Left colon (tissue), 2 donors: Measurements from ENCODE around the gene PRLR. TPM values are rescaled to one million over a fixed set of nuclear protein-coding genes. Genes with fewer than 3 reads are reported as not detected.
A peak's percentile ranks its signal among the peaks of the same experiment; 100 is the strongest.
"Not testable (repeated sequence)": the region's sequence is repeated elsewhere in the genome, so short reads cannot be mapped to it uniquely, and the experiment has no call there.

Experiments used
- ATAC-seq: fragments of 200-7000 bp; cut with Tn5 transposase; one replicate; pipeline ENCODE4 v1.9.1; 2020; ENCODE audit warnings: mild to moderate bottlenecking, moderate library complexity
- DNase-seq, 2 donors: peaks; one replicate each; pipeline ENCODE4 v3.0.0-alpha.2; 2020
- intact Hi-C, 2 donors: fragments of 100-400 bp; cut with DNase I in 1 of 2; cut with micrococcal nuclease in 1 of 2; formaldehyde crosslinking; loops; one replicate each; pipeline versions ENCODE4 v1.11.2 to v1.14.0; 2022; cut with DNase I, micrococcal nuclease
- total RNA-seq, 2 donors: library from RNA; stranded (reverse); fragmentation: NEBNext Ultra II Directional; extraction: Animal tissue kit (Norgen Biotek cat#: 25700); gene quantifications; one replicate each; pipeline ENCODE4 v1.2.1, GENCODE V29; 2021
- donor health status: DM: no; HTN: no; CAD: no.
- donor health status: DM: yes; HTN: yes; CAD: no.

PRLR gene
- total RNA-seq, 2 donors from 2014 or later = 28.6 to 41.9 TPM

DNA sequence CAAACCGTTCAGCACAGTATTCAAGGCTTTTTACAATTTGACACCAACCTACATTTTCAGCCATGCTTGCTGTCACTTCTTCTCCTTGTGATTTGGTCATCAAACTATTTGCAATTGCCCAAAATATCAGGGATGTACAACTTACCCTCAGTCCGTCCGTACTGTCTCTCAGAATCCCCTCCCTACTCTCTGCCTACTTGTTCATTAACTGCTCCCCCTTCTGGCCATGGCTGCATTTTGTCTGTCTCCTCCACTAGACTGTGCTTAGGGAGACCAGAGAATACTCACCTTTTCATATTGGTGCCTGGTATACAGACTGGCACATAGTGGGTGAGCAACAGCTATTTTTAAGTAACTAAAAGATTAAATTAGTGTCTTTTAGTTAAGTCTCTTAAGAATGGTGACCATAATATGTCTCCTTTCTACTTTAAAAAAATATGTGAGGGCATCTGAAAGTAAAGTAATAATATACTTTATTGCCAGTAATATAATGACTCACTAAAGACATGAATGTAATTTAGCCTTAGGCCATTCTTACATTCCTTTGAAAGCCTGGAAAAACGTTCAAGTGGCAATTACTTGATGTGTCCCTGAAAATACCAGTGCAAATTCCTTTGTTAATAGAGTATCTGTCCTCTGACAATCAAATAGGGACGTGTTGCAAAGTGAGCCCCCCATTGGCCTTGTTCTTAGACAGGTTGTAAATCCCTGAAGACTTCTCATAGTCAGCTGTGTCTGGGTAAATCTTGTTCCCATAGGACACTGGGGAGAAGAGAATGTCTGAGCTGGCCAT lies 27.8 kb downstream of the PRLR start:
- DNase-seq = peak; percentile 51 to 65
- ATAC-seq = peak; percentile 64
- intact Hi-C loops = no loop called here

DNA sequence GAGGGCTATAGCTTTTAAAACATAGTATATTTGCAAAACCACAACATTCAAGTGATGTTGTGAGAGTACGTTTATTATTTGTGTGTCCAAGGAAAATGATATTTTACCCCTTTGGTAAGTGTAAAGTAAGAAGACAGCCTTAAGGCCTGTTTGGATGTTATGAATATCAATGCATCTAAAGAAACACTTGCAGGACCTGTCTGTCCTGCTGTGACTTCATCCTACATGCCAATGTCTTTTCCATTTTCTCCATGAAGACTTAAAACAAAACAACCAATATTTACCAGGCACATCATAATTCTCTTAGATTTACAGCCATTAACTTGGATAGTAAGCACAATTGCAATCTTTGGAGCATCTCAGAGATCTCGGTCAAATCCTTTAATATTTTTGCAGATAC lies 29.0 kb downstream of the PRLR start:
- intact Hi-C loops = no loop called here
- DNase-seq = no peak
- no peak for ATAC-seq

DNA sequence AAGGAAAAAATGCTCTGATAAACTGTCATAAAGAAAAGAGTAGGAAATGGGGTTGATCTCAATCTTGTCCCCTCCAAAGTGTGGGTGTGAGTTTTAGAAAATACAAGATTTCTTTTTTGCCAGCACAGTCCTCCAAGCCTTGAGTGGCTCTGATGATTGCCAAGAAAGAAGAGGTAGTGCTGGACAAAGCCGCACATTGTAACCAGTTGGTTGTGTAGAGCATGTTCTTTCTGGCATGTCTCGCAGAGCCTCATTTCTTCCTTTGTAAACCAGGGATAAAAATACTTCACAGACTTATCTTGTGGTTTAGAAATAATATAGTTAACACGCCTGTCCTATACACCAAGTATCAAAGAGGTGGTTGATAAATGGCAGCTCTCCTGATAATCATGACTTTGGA lies 30.4 kb downstream of the PRLR start:
- intact Hi-C loops = no loop called here
- no peak for DNase-seq
- no peak for ATAC-seq

DNA sequence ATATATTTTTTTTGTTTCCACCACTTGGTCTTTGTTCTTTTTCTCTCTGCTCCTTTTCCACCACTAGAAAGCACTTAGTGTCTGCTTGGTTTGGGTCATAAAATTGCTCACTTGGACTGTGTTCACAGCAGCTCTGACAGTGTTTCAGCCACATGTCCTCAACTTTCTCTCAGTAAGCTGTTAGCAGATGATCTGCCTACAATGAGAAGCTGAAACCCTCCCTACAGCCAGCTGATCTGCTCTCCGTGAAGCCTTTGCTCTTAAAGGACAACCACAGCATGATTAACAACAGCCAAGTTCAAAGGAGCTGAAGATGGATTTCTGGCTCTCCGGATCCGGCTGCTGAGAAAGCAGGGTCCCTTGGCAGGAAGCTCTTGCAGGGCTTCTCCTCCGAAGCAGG lies 31.6 kb downstream of the PRLR start:
- peak; percentile 46 for ATAC-seq
- no peak for DNase-seq
- intact Hi-C loops = no loop called here

DNA sequence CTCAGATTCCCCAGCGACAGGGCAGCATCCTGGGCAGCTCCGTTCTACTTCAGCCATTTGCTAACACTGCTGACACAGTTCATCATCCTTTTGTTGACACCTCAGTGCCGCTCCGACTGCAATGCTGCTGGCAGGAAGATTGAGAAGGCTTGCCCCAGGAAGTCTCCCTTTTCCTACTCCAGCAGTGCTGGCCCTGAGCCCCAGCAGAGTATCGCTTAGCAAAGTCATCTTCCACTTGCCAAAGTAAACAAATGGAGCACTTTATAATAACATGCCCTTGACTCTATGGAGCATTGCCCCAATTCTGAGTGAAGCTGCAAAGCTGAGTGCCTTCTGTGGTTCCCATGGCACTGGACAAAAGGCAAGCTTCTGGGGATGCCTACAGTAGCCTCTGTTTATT lies 32.2 kb downstream of the PRLR start:
- intact Hi-C loops = no loop called here
- DNase-seq = peak; percentile 73 to 79
- peak; percentile 72 for ATAC-seq

DNA sequence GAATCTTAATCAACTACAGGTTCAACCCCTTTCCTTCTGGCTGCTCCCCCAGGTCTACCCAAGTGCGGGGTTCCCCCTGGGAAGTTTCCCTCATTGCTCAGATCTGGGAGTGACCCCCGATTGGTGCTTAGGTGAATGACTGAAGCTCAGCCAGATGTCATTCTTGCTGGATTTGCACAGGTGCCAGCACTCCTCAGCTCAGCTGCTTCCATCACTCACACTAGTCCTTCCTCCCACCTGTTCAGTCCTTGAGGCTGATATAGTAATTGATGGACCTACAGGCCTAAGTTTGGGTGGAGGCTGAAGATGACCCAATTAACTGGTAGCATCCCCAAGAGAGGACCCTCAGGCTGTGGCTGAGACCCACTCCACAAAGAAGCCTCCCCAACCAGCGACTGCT lies 32.9 kb downstream of the PRLR start:
- intact Hi-C loops = no loop called here
- DNase-seq (no peak), ATAC-seq (no peak)

DNA sequence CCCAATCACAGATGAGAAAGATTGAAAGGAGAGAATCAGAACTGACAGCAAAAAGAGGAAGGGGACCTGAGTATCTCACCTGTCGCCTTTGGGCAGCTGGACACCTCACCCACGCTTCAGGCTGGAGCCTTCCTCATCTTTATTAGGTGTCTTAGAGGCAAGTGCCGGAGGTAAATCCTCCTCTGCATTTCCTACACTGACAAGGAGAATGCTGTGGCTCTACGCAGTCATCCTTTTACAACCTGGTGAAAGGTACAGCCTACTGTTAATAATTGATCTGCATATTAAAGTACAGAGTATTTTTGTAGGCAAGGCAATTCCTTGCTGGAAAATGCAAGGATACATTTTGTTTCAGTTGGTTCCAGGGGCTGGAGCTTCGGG lies 34.8 kb downstream of the PRLR start:
- DNase-seq (peak in 1 of 2 donors; percentile 38), ATAC-seq (peak; percentile 76)
- intact Hi-C loops = no loop called here

DNA sequence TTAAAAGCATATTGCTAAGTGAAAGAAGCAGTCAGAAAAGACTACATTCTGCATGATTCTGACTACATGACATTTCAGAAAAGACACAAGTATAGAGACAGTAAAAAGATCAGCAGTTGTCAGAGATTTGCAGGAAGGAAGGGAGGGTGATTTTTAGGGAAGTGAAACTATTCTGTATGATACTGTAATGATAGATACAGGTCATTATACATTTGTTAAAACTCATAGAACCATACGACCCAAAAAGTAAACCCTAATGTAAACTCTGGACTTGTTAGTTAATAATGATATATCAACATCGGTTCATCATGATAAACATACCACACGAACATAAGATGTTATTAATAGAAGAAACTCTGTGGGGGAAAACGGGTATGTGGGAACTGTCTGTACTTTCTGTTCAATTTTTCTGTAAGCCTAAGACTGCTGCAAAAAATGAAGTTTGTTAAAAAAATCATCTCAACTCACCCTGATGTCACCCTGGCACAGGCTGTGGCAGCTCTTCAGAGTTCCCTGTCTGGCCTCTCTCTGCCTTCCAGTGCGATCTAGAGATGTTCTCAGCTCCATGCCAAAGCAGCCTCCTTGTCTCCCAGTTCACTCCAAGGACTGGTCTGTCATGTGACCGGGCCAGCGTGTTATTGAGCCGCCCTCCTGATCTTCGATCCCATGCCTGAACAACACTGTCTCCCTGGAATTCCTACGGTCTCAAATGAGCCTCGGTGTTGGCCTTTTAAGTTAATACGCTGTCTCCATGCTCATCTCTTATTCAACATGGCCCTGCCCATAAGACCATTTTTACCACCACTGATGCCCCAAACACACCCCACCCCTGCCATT lies 35.4 kb downstream of the PRLR start:
- peak; percentile 41 to 47 for DNase-seq
- ATAC-seq = peak; percentile 56
- intact Hi-C loops = no loop called here

DNA sequence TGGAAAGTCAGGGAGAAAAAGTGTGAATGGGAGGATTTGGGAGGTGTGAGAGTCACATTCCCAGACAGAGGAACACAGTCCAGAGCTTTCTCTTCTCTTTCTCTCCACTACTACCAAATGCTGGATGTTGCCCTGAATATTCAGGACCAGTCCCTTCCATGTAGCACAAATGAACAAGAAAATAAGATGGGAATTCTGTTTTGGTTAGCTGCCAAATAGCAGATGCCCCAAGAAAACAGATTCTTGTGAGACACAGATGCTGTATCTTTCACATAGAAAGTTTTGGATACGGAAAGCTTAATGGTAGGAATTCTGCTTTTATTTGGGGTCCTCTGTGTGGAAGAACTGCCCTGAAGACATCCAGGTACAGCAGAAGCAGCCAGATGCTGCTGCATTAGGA lies 37.8 kb downstream of the PRLR start:
- ATAC-seq (no peak), DNase-seq (no peak)
- intact Hi-C loops = no loop called here

DNA sequence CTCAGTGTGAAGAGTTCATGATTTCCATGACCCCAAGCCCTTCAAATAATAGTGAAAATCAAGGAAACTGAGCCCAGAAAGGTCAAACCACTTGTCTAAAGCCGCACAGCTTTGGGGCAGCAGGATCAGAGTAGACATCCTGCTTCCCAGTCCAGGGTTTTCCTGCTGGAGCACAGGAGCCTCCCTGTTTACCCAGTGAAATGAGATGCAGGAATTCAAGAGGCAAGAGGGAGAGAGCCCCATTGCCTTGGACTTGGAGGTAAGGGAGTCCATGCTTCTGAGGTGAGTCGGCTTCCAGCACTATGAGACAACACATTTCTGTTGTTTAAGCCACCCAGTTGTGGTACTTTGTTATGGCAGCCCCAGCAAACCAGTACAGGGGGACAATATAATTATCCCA lies 40.5 kb downstream of the PRLR start:
- DNase-seq, intact Hi-C loops, ATAC-seq: not testable (repeated sequence)

DNA sequence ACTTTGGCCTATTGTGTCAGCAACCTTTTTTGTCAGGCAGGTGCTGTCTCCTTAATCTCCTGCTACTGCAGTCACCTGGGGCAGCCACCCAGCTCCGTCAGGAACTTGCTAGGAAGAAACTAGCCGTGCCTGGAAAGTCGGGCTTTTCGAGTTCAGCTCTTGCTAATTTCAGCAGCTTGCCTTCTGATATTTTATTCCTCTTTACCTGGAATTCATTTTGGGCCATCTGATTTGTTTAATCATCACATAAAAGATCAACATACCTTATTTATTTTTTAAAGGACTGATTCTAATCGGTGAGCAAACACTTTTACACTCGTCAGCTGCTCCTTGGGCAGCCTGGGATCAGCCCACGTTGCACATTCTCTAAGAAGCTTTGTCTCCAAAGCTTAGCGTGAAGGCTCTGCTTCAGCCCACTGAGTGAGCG lies 42.2 kb downstream of the PRLR start:
- ATAC-seq (peak; percentile 20), DNase-seq (peak; percentile 41 to 47)
- intact Hi-C loops = no loop called here

DNA sequence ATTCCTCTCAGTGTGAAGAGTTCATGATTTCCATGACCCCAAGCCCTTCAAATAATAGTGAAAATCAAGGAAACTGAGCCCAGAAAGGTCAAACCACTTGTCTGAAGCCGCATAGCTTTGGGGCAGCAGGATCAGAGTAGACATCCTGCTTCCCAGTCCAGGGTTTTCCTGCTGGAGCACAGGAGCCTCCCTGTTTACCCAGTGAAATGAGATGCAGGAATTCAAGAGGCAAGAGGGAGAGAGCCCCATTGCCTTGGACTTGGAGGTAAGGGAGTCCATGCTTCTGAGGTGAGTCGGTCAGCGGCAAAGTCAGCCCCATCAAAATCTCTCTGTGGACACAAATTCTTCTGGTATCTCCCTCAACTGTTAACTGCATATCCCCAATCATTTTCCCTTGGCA lies 42.7 kb downstream of the PRLR start:
- DNase-seq, intact Hi-C loops: not testable (repeated sequence)
- peak; percentile 31 for ATAC-seq

DNA sequence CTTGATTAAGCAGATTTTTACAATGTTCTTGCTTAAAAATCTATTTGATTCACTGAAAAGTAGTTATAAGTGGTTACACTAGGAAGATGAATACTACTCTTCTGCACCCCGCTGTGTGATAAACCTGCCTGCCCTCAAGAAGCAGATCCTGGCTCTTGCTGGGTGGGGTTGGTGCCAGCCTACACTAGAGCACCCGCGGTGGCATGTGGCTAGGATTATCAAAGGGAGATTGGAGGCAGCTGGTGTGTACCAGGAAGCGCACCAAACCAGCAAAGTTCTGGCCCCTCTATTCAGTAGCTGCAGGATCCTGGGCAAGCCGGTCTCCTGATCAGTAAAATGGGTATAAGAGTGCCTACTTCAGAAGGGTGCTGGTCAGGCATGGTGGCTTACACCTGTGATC lies 43.5 kb downstream of the PRLR start:
- DNase-seq (peak; percentile 31 to 42), ATAC-seq (peak; percentile 40)
- intact Hi-C loops = no loop called here

DNA sequence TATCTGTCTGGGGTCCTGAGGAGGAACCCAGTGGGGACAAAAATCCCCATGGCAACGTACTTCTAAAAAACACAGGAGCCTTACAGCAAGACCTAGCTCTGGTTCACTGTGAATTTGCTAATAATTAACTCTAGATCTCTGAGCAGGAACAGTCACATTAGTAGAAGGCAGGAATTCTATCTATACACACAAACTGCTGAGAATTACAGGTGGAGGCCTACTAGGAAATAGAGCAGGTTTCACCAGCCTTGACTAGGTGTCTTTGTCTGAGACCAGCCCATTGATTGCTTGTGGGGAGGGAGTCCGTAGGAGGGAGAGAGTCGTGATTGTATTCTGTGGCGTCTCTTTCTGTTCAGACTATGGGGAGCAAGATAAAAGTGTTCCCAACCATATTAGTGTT lies 44.8 kb downstream of the PRLR start:
- DNase-seq (peak in 1 of 2 donors; percentile 42), ATAC-seq (peak; percentile 85)
- intact Hi-C loops = no loop called here

DNA sequence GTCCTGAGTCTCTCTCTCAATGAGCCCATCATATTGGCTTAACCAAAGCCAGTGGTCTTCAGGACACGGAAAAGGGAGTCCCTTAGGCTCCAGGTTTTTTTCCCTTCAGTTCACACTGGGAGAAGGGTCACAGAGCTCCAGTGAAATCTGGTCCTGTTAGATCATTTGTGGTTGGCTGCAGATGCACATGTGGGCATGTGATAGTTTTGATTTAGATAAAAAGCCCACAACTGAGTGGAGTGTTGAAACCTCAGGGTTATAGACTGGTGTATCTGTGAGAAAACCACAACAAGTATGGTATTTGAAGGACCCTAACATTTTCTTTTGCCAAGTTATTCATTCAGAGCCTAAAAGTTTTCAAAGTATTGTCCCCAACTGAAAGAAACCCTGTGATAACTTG lies 46.7 kb downstream of the PRLR start:
- ATAC-seq (no peak), DNase-seq (no peak)
- intact Hi-C loops = no loop called here

DNA sequence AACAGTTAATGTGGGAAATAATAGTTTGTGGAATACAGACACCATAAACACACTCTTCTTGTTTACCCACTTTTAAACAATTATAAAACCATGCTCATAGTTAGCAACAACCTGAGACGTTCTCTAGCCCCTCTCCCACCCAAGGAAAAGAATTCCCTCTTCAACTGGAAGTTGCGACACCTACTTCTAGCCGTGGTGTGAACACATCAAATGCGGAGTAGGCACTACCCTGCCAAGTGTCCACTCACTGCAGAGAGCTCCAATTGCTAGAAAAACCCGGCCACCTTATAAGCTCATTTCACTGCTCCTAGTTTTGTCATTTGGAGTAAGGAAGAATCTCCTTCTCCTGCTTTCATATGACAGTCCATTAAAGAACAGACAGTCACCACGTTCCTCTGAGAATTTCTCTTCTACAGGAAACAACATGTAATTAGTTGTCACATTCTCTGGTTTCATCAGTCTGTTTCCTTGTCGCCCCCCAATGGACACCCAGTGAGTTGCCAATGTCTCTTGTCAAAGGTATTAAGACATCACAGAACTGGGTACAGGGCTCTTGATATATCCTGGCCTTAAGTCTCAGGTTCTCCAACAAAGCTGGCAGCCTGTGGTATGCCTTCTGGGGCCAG lies 47.3 kb downstream of the PRLR start:
- DNase-seq = peak in 1 of 2 donors; percentile 59
- intact Hi-C loops = no loop called here
- ATAC-seq = peak; percentile 30

DNA sequence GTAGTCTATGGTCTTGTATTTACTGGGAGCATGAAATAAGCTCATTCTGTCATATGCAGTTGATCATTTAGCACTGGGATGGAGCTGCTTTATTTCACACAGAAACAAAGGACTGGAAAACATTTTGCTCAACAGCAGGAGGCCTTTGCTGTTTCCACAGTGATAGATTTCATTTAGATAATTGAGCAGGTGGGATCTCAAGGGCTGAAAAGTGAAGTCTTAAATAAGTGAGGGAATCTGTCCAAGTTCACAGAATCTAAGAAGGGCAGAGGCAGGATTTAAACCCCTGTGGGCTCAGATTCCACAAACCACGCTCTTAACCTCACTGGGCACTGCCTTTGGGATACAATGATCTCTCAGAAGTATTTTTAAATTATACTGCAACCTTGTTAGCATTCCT lies 47.8 kb downstream of the PRLR start:
- ATAC-seq = no peak
- intact Hi-C loops = no loop called here
- DNase-seq = no peak

DNA sequence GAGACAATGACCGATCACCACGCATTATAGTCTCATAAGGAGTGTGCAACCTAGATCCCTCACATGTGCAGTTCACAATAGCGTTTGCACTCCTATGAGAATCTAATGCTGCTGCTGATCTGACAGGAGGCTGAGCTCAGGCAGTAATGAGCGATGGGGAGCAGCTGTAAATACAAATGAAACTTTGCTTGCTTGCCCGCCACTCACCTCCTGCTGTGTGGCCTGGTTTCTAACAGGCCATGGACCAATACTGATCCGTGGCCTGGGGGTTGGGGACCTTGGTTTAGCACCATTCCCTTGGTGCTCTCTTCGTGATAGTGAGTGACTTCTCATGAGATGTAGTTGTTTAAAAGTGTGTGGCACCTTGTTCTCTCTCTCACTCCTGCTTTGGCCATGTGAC lies 50.2 kb downstream of the PRLR start:
- ATAC-seq = no peak
- DNase-seq = no peak
- intact Hi-C loops = no loop called here

DNA sequence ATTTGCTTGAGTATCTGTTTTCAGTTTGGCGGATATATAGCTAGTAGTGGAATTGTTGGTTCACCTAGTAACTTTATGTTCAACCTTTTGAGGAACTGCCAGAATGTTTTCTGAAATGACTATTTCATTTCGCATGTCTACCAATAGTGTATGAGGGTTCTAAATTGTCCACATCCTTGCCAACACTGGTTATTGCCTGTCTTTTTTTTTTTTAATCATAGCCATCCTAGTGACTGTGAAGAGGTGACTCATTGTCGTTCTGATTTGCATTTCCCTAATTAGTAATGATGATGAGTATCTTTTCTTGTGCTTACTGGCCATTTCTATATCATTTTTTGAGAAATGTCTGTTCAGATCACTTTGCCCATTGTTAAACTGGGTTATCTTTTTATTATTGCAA lies 52.5 kb downstream of the PRLR start:
- ATAC-seq (no peak), DNase-seq (no peak)
- intact Hi-C loops = no loop called here

DNA sequence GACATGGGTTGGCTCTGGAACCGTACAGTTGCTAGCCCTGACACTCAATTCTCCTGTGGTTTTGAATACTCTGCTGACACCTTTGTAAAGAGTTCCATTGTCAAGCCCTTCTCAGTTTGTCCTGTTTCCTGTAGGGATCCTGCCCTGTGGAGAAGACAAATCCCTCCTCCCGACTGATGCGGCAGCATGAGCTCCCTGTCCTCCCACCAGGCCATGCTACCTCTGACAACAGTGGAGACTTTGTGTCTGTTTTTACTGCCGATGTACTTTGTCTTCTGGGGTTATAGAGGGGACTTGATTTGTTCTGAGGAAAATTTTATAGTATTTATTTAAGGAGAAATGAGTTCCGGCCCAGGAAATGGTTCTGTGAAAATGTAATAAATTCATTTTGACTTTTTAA lies 57.8 kb downstream of the PRLR start:
- intact Hi-C loops = no loop called here
- DNase-seq (peak; percentile 43 to 74), ATAC-seq (peak; percentile 99)
